H1 (cell line): ENCODE data around the gene DIPK1B. TPM values are rescaled to one million over a fixed set of nuclear protein-coding genes. Genes with fewer than 3 reads are reported as not detected.

Experiments used
- CTCF ChIA-PET: fragments of 300-600 bp; sonication (Branson Sonifier 250); formaldehyde crosslinking; loops from one replicate; lab custom pipeline; 2021; ENCODE audit not compliant: partially characterized antibody; lab: Charles Lee
- POLR2A ChIA-PET: fragments of 300-600 bp; sonication (Branson Sonifier 250); formaldehyde crosslinking; loops from one replicate; lab custom pipeline; 2021; ENCODE audit warnings: inconsistent platforms; ENCODE audit not compliant: partially characterized antibody; lab: Charles Lee
- DNase-seq, 2 experiments: peaks; one replicate each; pipeline versions ENCODE4 v3.0.0 to v3.0.0-alpha.2; 2010 to 2022; ENCODE audit warnings: low spot score in 2 of 2, low read depth in 1 of 2, mixed read lengths in 1 of 2
- FAIRE-seq: peaks from 2 replicates; lab custom pipeline; 2011; peaks lifted over from hg19 to GRCh38; lab: Jason Lieb, UNC
- H2AFZ ChIP-seq: 2 replicates; pipeline ENCODE4 v1.8.1; 2012; ENCODE audit warnings: low read length, inconsistent platforms
- H2AK5ac ChIP-seq: 2 replicates; pipeline ENCODE4 v1.6.1; 2013; ENCODE audit warnings: low read depth, low read length
- H2BK120ac ChIP-seq: replicated peaks from 2 replicates; pipeline ENCODE3; 2013; ENCODE audit warnings: low read depth, low read length, inconsistent platforms
- H2BK12ac ChIP-seq: 2 replicates; pipeline ENCODE4 v1.6.1; 2013; ENCODE audit warnings: low read depth, low read length
- H2BK15ac ChIP-seq: 2 replicates; pipeline ENCODE4 v1.6.1; 2013; ENCODE audit warnings: low read length
- H2BK20ac ChIP-seq: 2 replicates; pipeline ENCODE4 v1.6.1; 2013; ENCODE audit warnings: low read length
- H2BK5ac ChIP-seq: 2 replicates; pipeline ENCODE4 v1.6.1; 2013; ENCODE audit warnings: low read depth, low read length
- H3K14ac ChIP-seq: 2 replicates; pipeline ENCODE4 v1.6.1; 2013; ENCODE audit warnings: inconsistent platforms; ENCODE audit not compliant: insufficient read length
- H3K18ac ChIP-seq: 2 replicates; pipeline ENCODE4 v1.6.1; 2013; ENCODE audit warnings: low read length; ENCODE audit errors: extremely low read depth
- H3K23ac ChIP-seq: 2 replicates; pipeline ENCODE4 v1.6.1; 2013; ENCODE audit warnings: inconsistent platforms; ENCODE audit not compliant: insufficient read length
- H3K23me2 ChIP-seq: 2 replicates; pipeline ENCODE4 v1.6.1; 2013; ENCODE audit warnings: low read depth, low read length
- H3K27ac ChIP-seq: 2 replicates; pipeline ENCODE4 v1.6.1; 2011; ENCODE audit warnings: low read depth, low read length, inconsistent platforms
- H3K27me3 ChIP-seq, 4 experiments: replicated peaks in 1 of 4; 1 replicate in 1 of 4; 2 replicates in 3 of 4; pipeline versions ENCODE4 v1.6.1 to v1.8.1; 2011 to 2013; ENCODE audit warnings: low read length in 3 of 4, mild to moderate bottlenecking in 3 of 4, inconsistent platforms in 2 of 4, mixed read lengths in 2 of 4, moderate library complexity in 1 of 4; ENCODE audit not compliant: control insufficient read depth in 3 of 4, insufficient read depth in 3 of 4; ENCODE audit errors: extremely low read depth in 1 of 4
- H3K36me3 ChIP-seq, 4 experiments: 2 replicates each; pipeline versions ENCODE4 v1.6.1 to v1.8.1; 2011 to 2013; ENCODE audit warnings: mild to moderate bottlenecking in 4 of 4, low read length in 3 of 4, moderate library complexity in 2 of 4, control low read depth in 1 of 4, inconsistent platforms in 1 of 4; ENCODE audit not compliant: insufficient read depth in 4 of 4, control insufficient read depth in 2 of 4
- H3K4ac ChIP-seq: replicated peaks from 2 replicates; pipeline ENCODE3; 2013; ENCODE audit warnings: low read length, low read depth, mixed read lengths, inconsistent platforms; ENCODE audit not compliant: insufficient read length
- H3K4me1 ChIP-seq, 4 experiments: replicated peaks in 1 of 4; 1 replicate in 1 of 4; 2 replicates in 3 of 4; pipeline versions ENCODE4 v1.6.1 to v1.8.1; 2011 to 2013; ENCODE audit warnings: low read length in 3 of 4, inconsistent platforms in 2 of 4, mixed read lengths in 1 of 4; ENCODE audit not compliant: insufficient read depth in 4 of 4, control insufficient read depth in 3 of 4
- H3K4me2 ChIP-seq, 2 experiments: 2 replicates each; pipeline versions ENCODE4 v1.6.1 to v1.8.1; 2011 to 2013; ENCODE audit warnings: low read depth in 2 of 2, low read length in 2 of 2, control low read depth in 1 of 2, inconsistent platforms in 1 of 2, mild to moderate bottlenecking in 1 of 2; ENCODE audit not compliant: insufficient read depth in 1 of 2
- H3K4me3 ChIP-seq, 4 experiments: fragments of 200-600, 300-600 bp in 1 of 4; sonication (generic), shearing (Covaris generic), sonication (Bioruptor Twin) in 1 of 4; 2 replicates each; pipeline versions ENCODE4 v1.5.1 to v1.8.1; 2011 to 2016; ENCODE audit warnings: low read length in 4 of 4, low read depth in 3 of 4, control low read depth in 2 of 4, inconsistent platforms in 2 of 4, mild to moderate bottlenecking in 2 of 4, mixed read lengths in 1 of 4, moderate library complexity in 1 of 4; ENCODE audit not compliant: insufficient read depth in 2 of 4; ENCODE audit errors: extremely low read depth in 1 of 4
- H3K56ac ChIP-seq: replicated peaks from 2 replicates; pipeline ENCODE3; 2013; ENCODE audit warnings: low read depth, mild to moderate bottlenecking, mixed read lengths, low read length, inconsistent platforms; ENCODE audit not compliant: insufficient read length
- H3K79me1 ChIP-seq: 2 replicates; pipeline ENCODE4 v1.6.1; 2013; ENCODE audit warnings: low read depth, low read length, control low read depth
- H3K79me2 ChIP-seq, 2 experiments: 2 replicates each; pipeline versions ENCODE4 v1.6.1 to v1.8.1; 2012 to 2013; ENCODE audit warnings: low read length in 2 of 2, mild to moderate bottlenecking in 2 of 2, inconsistent platforms in 1 of 2; ENCODE audit not compliant: insufficient read depth in 2 of 2, control insufficient read depth in 1 of 2
- H3K9ac ChIP-seq, 4 experiments: replicated peaks in 1 of 4; 1 replicate in 1 of 4; 2 replicates in 3 of 4; pipeline versions ENCODE4 v1.6.1 to v1.8.1; 2011 to 2013; ENCODE audit warnings: low read depth in 3 of 4, low read length in 3 of 4, control low read depth in 2 of 4, mild to moderate bottlenecking in 2 of 4, moderate library complexity in 2 of 4, inconsistent platforms in 1 of 4; ENCODE audit errors: extremely low read depth in 1 of 4
- H3K9me3 ChIP-seq, 2 experiments: 2 replicates each; pipeline versions ENCODE4 v1.6.1 to v1.8.1; 2012 to 2013; ENCODE audit warnings: mild to moderate bottlenecking in 2 of 2, moderate library complexity in 2 of 2, control low read depth in 1 of 2, inconsistent platforms in 1 of 2, low read depth in 1 of 2, low read length in 1 of 2, mixed read lengths in 1 of 2; ENCODE audit not compliant: insufficient read depth in 2 of 2
- H4K20me1 ChIP-seq, 2 experiments: replicated peaks in 1 of 2; 2 replicates each; pipeline versions ENCODE3 to v1.8.1; 2011 to 2013; ENCODE audit warnings: inconsistent platforms in 2 of 2, low read length in 2 of 2, mild to moderate bottlenecking in 1 of 2; ENCODE audit not compliant: insufficient read depth in 2 of 2, control insufficient read depth in 1 of 2
- H4K5ac ChIP-seq: 2 replicates; pipeline ENCODE4 v1.6.1; 2013; ENCODE audit warnings: low read length, low read depth, mixed read lengths, inconsistent platforms; ENCODE audit not compliant: insufficient read length
- H4K8ac ChIP-seq: 2 replicates; pipeline ENCODE4 v1.8.0; 2013; ENCODE audit warnings: mild to moderate bottlenecking, moderate library complexity, low read length, inconsistent platforms; ENCODE audit not compliant: insufficient read depth; ENCODE audit errors: extremely low read depth
- H4K91ac ChIP-seq: replicated peaks from 2 replicates; pipeline ENCODE3; 2013; ENCODE audit warnings: low read length, mixed read lengths, inconsistent platforms; ENCODE audit not compliant: insufficient read length
- CBX5 ChIP-seq: fragments of 300-800, 300-1000 bp; sonication (generic); IDR thresholded peaks from 2 replicates; pipeline ENCODE4 v1.7.1; 2016; ENCODE audit warnings: antibody characterized with exemption, low read length, low read depth
- CHD2 ChIP-seq: IDR thresholded peaks from 2 replicates; pipeline ENCODE4 v1.6.1; 2012; ENCODE audit warnings: low read length, improper control_type of control experiment
- JUND ChIP-seq: IDR thresholded peaks from 2 replicates; pipeline ENCODE4 v1.6.1; 2011; ENCODE audit warnings: mild to moderate bottlenecking, improper control_type of control experiment, low read length
- NANOG ChIP-seq: IDR thresholded peaks from 2 replicates; pipeline ENCODE4 v1.6.1; 2011; ENCODE audit warnings: low read length, low read depth, mild to moderate bottlenecking, inconsistent platforms; ENCODE audit not compliant: insufficient read depth, poor library complexity, severe bottlenecking
- POLR2AphosphoS5 ChIP-seq: IDR thresholded peaks from 2 replicates; pipeline ENCODE4 v1.6.1; 2011; ENCODE audit warnings: low read depth, low read length
- TAF1 ChIP-seq: IDR thresholded peaks from 2 replicates; pipeline ENCODE4 v1.6.1; 2011; ENCODE audit warnings: mild to moderate bottlenecking, low read depth, low read length
- TAF7 ChIP-seq: optimal IDR thresholded peaks from 2 replicates; pipeline ENCODE3; 2011; ENCODE audit warnings: low read depth, mild to moderate bottlenecking, inconsistent platforms, low read length, moderate library complexity, borderline replicate concordance
- TBP ChIP-seq: IDR thresholded peaks from 2 replicates; pipeline ENCODE4 v1.6.1; 2011; ENCODE audit warnings: low read depth, low read length, improper control_type of control experiment
- YY1 ChIP-seq: IDR thresholded peaks from 2 replicates; pipeline ENCODE4 v1.6.1; 2011; ENCODE audit warnings: low read depth, mild to moderate bottlenecking, low read length
- WGBS, 2 experiments: shearing (Covaris generic) in 1 of 2; methylation state at CpG; one replicate each; pipeline versions ENCODE4 v1.1.6 to v1.1.7; 2013 to 2015; ENCODE audit warnings: low lambda C conversion rate in 2 of 2, mixed read lengths in 2 of 2, inconsistent platforms in 1 of 2, low coverage in 1 of 2, missing lambda C conversion rate in 1 of 2; ENCODE audit not compliant: insufficient replicate concordance in 2 of 2, insufficient coverage in 1 of 2, insufficient read length in 1 of 2; ENCODE audit errors: extremely low coverage in 1 of 2, missing lambda C conversion rate in 1 of 2; 5-methylcytosine and 5-hydroxymethylcytosine counted together
- polyA plus RNA-seq, 7 experiments: library from polyadenylated mRNA; depleted of rRNA in 3 of 7; stranded (reverse) in 5 of 7; unstranded in 2 of 7; fragments of >200 nt in 5 of 7; fragments of 200-250 nt in 2 of 7; gene quantifications; 1 replicate in 5 of 7; 2 replicates in 1 of 7; 4 replicates in 1 of 7; pipeline versions ENCODE4 v1.2.1 to v1.2.3, GENCODE V29; 2011 to 2013; ENCODE audit warnings: missing spikeins in 2 of 7, mixed read lengths in 2 of 7
- total RNA-seq: library from RNA; stranded (reverse); fragmentation: NEBNext Ultra II Directional; extraction: Animal tissue kit (Norgen Biotek cat#: 25700); gene quantifications from 2 replicates; pipeline ENCODE4 v1.2.1, GENCODE V29; 2021

DIPK1B gene
- total and polyA plus RNA-seq, 2 of the 8 experiments (the other 6 are each of a cell fraction or from before 2014, with no cell fraction given): 32.3 to 64.8 TPM

- Histone ChIP-seq H3K18ac (no peak overlapping the region), H3K4me2 (peak overlapping the region; percentile 3 to 68; a peak in 2 of 4 replicates), H3K27ac (no peak overlapping the region), H3K4ac (no peak overlapping the region), H2AK5ac (no peak overlapping the region), H3K14ac (no peak overlapping the region), H4K20me1 (peaks cover 0 to 6% of the 10 kb centered on the region in 2 experiments), H4K91ac (no peak overlapping the region), H2BK20ac (no peak overlapping the region), H2AFZ (no peak overlapping the region), H3K27me3 (no peaks in the 10 kb centered on the region; a peak in 2 of 7 replicates), H3K9me3 (no peaks in the 10 kb centered on the region), H3K79me2 (no peaks in the 10 kb centered on the region)
- ChIA-PET CTCF (interaction anchor here (0.8 to 2.6 kb wide), 10 partner anchors 9 to 27 kb away, joined by 3 to 14 read pairs (median 7); no protein-coding TSS in a partner anchor), POLR2A (interaction anchor here (0.6 to 1.5 kb wide), 2 partner anchors 9 to 12 kb away, joined by 3 read pairs; no protein-coding TSS in a partner anchor)
- FAIRE-seq: no peak
- TF ChIP-seq TAF1: no peak
- no peak for TF ChIP-seq YY1
- TF ChIP-seq TBP: no peak
- no peak for TF ChIP-seq POLR2AphosphoS5
- TF ChIP-seq CHD2: no peak
- no peak for TF ChIP-seq CBX5
- no peak for TF ChIP-seq TAF7
- no peak for TF ChIP-seq JUND
- TF ChIP-seq NANOG: no peak
- TF ChIP-seq, all 59 proteins: peak for 0
- Histone ChIP-seq H3K4me3 (peak overlapping the region in 3 of 4 experiments; percentile 14 to 58 (median 50); a peak in 4 of 8 replicates), H3K9ac (no peak overlapping the region), H3K23ac (no peak overlapping the region), H3K4me1 (peaks cover 0 to 4% (median 2%) of the 10 kb centered on the region in 4 experiments; a peak in 4 of 7 replicates), H2BK120ac (no peak overlapping the region), H2BK15ac (no peak overlapping the region), H4K5ac (no peak overlapping the region), H3K79me1 (no peaks in the 10 kb centered on the region), H4K8ac (no peak overlapping the region; the same call in 1 of the 2 replicates), H3K56ac (no peak overlapping the region), H2BK5ac (no peak overlapping the region), H2BK12ac (no peak overlapping the region), H3K23me2 (no peaks in the 10 kb centered on the region; the same call in 1 of the 2 replicates), H3K36me3 (no peaks in the 10 kb centered on the region)
- WGBS, 2 experiments: 52% methylated on average over 11 of the region's 35 CpGs; no CpG with 5 or more reads in 1 of the 2 experiments
- DNase-seq: no peak
These were observed 45.8 kb upstream of the DIPK1B start for GRCh38 chr9:136666372-136667213.
